Measurements from ENCODE around the gene SCAMP4. TPM values are rescaled to one million over a fixed set of nuclear protein-coding genes. Genes with fewer than 3 reads are reported as not detected.

Gene SCAMP4
- total RNA-seq, 1 donor = 70.6 TPM

DNA sequence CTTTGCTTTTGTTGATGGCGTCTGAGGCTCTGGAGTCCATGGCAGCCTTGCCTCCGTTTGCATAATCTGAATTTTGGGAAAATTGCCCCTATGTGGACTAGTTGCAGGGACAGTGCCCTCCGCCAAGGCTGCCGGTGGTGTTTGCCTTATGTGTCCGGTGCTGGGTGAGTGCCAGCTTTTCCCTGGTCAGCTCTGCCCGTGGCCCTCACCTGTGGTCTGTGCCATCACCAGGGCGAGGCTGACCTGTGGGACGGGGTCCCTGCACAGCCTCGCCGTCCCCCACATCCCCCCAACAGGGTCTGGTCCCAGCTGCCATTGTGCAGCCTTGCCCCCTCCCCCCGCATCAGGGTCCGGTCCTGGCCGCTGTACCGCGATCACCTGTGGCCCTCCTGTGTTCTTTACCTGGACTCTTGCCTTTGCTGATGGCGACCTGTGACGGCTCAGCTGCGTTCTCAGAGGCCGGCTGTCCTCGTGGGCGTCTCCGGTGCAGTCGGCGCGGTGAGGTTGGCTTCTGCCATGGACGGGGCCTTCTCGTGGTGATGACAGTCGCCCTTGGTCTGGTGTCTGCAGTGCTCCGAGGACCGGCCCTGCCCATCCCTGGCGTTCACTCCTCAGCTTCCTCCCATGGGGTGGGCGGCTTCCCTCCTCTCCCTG, 48.4 kb downstream of the SCAMP4 start:
- Histone ChIP-seq H2AFZ (ENCODE audit: low read length) (no peak overlapping the region), H4K20me1 (ENCODE audit: insufficient read depth, low read length) (peaks cover 56% of the 10 kb centered on the region), H3K79me2 (ENCODE audit: insufficient read depth, low read length) (peaks cover 88% of the 10 kb centered on the region), H3K4me3 (ENCODE audit: insufficient read depth, low read length) (no peak overlapping the region), H3K27me3 (ENCODE audit: insufficient read depth, low read length) (no peaks in the 10 kb centered on the region), H3K9me3 (ENCODE audit: low read depth, low read length) (no peaks in the 10 kb centered on the region), H3K4me1 (ENCODE audit: insufficient read depth, low read length) (no peaks in the 10 kb centered on the region), H3K36me3 (ENCODE audit: insufficient read depth, low read length) (no peaks in the 10 kb centered on the region), H3K4me2 (ENCODE audit: insufficient read depth, low read length) (no peak overlapping the region), H3K27ac (ENCODE audit: low read depth, low read length) (no peak overlapping the region)
- DNase-seq (ENCODE audit: insufficient read length, low spot score, missing footprints) = no peak
- TF ChIP-seq CTCF (IDR thresholded peaks at IDR 0.05; ENCODE audit: extremely low read depth, low read depth, low read length) = no peak

DNA sequence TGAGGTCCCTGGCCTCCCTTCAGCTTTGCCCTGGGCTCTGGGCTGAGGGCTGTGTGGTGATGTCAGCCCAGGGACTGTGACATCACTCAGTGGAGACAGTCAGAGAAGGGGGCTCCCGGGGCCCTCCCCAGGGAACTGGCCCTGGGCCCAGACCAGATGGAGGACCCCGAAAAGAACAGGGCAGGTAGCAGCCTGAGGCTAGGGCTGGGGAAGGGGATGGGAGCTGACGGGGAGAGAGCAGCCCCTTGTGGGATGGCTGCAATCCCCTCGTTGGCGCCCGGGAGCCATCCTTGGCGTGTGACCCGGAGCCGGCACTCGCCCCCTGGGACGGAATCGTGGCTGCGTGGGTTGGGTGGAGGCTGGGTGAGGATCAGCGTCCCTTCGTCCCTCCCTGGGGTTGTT, 49.3 kb downstream of the SCAMP4 start:
- H3K4me1 ChIP-seq (ENCODE audit: insufficient read depth, low read length) = no peaks in the 10 kb centered on the region
- no peak for TF ChIP-seq CTCF (IDR thresholded peaks at IDR 0.05; ENCODE audit: extremely low read depth, low read depth, low read length)
- no peaks in the 10 kb centered on the region for H3K36me3 ChIP-seq (ENCODE audit: insufficient read depth, low read length)
- H3K27ac ChIP-seq (ENCODE audit: low read depth, low read length) = no peak overlapping the region
- DNase-seq (ENCODE audit: insufficient read length, low spot score, missing footprints) = no peak
- H3K4me2 ChIP-seq (ENCODE audit: insufficient read depth, low read length) = no peak overlapping the region
- H2AFZ ChIP-seq (ENCODE audit: low read length) = no peak overlapping the region
- H3K79me2 ChIP-seq (ENCODE audit: insufficient read depth, low read length) = peaks cover 84% of the 10 kb centered on the region
- H3K9me3 ChIP-seq (ENCODE audit: low read depth, low read length) = no peaks in the 10 kb centered on the region
- no peaks in the 10 kb centered on the region for H3K27me3 ChIP-seq (ENCODE audit: insufficient read depth, low read length)
- no peak overlapping the region for H3K4me3 ChIP-seq (ENCODE audit: insufficient read depth, low read length)
- peaks cover 55% of the 10 kb centered on the region for H4K20me1 ChIP-seq (ENCODE audit: insufficient read depth, low read length)

DNA sequence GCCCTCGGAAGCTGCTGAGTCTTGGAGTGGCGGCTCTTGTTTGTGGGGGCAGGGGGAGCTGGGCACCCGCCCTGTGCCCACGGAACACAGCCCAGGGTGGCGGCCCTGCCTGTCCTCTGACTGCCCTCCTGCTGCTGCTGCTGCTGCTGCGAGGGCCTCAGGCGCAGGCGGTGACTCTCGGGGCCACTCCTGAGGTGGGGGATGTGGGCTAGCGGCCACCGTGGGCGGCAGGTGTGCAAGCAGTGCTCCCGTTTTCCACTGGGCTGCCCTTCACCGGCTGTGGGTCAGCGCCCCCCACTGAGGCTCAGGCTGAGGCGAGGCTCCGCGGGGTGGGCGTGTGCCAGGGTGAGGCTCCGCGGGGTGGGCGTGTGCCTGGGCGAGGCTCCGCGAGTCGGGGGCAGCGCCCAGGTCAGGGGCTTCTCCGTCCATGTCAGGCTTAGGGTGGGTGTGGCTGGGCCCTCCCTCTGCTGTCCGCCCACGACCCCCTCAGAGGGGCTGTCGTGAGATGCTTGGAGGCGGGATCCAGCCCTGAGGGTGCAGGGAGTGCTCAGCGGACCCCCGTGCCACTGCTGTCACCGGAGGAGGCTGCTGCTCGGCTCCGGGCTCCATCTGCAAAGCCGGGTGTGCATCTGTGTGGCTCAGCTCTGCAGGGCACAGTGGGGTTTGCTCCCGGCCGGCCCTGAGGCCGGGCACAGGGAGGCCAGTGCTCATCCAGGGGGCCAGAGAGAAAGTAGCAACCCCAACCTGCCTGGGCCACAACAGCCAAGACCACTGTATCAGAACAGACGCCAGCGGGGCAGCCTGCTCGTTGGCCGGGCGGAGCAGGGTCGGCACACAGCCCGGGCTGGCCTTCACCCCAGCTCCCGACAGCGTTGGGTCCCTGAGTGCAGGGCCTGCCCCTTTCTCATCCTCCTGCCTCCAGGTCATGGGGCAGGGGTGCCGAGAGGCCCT, 50.2 kb downstream of the SCAMP4 start:
- H3K4me1 ChIP-seq (ENCODE audit: insufficient read depth, low read length) = no peaks in the 10 kb centered on the region

More for the DNA sequence above, 50.2 kb downstream of the SCAMP4 start:
- H3K36me3 ChIP-seq (ENCODE audit: insufficient read depth, low read length) = no peaks in the 10 kb centered on the region
- H3K9me3 ChIP-seq (ENCODE audit: low read depth, low read length) = no peaks in the 10 kb centered on the region
- TF ChIP-seq CTCF (IDR thresholded peaks at IDR 0.05; ENCODE audit: extremely low read depth, low read depth, low read length) = no peak
- H3K4me2 ChIP-seq (ENCODE audit: insufficient read depth, low read length) = no peak overlapping the region
- peaks cover 59% of the 10 kb centered on the region for H4K20me1 ChIP-seq (ENCODE audit: insufficient read depth, low read length)
- H2AFZ ChIP-seq (ENCODE audit: low read length) = no peak overlapping the region
- peaks cover 86% of the 10 kb centered on the region for H3K79me2 ChIP-seq (ENCODE audit: insufficient read depth, low read length)
- H3K27me3 ChIP-seq (ENCODE audit: insufficient read depth, low read length) = no peaks in the 10 kb centered on the region
- DNase-seq (ENCODE audit: insufficient read length, low spot score, missing footprints) = no peak
- H3K4me3 ChIP-seq (ENCODE audit: insufficient read depth, low read length) = no peak overlapping the region
- no peak overlapping the region for H3K27ac ChIP-seq (ENCODE audit: low read depth, low read length)
